Astrocyte of the cerebellum (primary cell): ENCODE results near the gene MBP.

ENCODE experiments used
- DNase-seq: peaks from one replicate; pipeline ENCODE4 v3.0.0-alpha.2; 2011; ENCODE audit warnings: low read depth
- H3K4me3 ChIP-seq: 2 replicates; pipeline ENCODE4 v1.5.1; 2011; ENCODE audit warnings: mild to moderate bottlenecking, low read depth, low read length, moderate library complexity
- CTCF ChIP-seq: IDR thresholded peaks from 2 replicates; pipeline ENCODE4 v1.5.1; 2012; ENCODE audit warnings: low read length, low read depth, moderate library complexity, mild to moderate bottlenecking; ENCODE audit errors: missing control alignments
- in situ Hi-C: cut with HindIII; loops from 2 replicates; pipeline ENCODE4 v1.10.0; 2017; ENCODE audit warnings: low sequenced_read_pairs

Gene MBP

DNA sequence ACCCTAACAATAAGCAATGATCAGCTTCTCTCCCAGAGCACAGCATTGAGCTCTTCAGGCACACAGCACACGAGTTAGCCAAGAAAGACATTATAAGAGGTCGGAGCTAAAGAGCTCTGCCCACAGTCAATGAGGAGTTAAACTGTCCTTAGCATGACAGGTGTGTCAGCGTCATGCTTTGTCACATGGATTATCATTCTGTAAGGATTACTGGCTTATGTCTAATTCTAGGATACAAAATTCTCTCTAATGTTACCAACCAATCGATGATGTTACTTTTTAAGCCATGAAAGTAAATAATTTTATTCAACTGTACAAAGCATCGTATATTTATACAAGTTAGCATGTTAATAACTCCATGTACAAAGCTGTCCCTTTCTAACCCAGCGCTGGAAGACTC lies 201.4 kb downstream of the MBP start:
- in situ Hi-C loops = no loop called here
- no peak overlapping the region for H3K4me3 ChIP-seq
- no peak for DNase-seq
- no peak for TF ChIP-seq CTCF
